ENCODE measurements around the gene SMIM13. TPM values are rescaled to one million over a fixed set of nuclear protein-coding genes. Genes with fewer than 3 reads are reported as not detected.

Gene SMIM13
- polyA plus RNA-seq, 1 donor from 2014 or later = 1.9 TPM

GRCh38 chr6:11146117-11146826 is 52.6 kb downstream of the SMIM13 start:
- peaks cover 1% of the 10 kb centered on the region for H3K36me3 Mint-ChIP-seq
- H3K4me3 Mint-ChIP-seq = no peak overlapping the region
- peaks cover 0 to 2% (median 0%) of the 10 kb centered on the region in 3 donors for H3K9me3 Mint-ChIP-seq
- H3K4me1 Mint-ChIP-seq = peaks cover 0 to 2% (median 0%) of the 10 kb centered on the region in 3 donors
- H3K27ac Mint-ChIP-seq = no peak overlapping the region
- H3K27me3 Mint-ChIP-seq = no peaks in the 10 kb centered on the region

- H3K27ac Mint-ChIP-seq = peak overlapping the region in 1 of 3 donors; percentile 69
- H3K36me3 Mint-ChIP-seq = no peaks in the 10 kb centered on the region
- H3K9me3 Mint-ChIP-seq = peaks cover 0 to 2% (median 0%) of the 10 kb centered on the region in 3 donors
- H3K4me1 Mint-ChIP-seq = peaks cover 0 to 9% (median 2%) of the 10 kb centered on the region in 3 donors
- H3K27me3 Mint-ChIP-seq = no peaks in the 10 kb centered on the region
- H3K4me3 Mint-ChIP-seq = no peak overlapping the region
These were observed 55.9 kb downstream of the SMIM13 start for GRCh38 chr6:11149551-11149950.

- Mint-ChIP-seq H3K9me3 (peaks cover 0 to 4% (median 0%) of the 10 kb centered on the region in 3 donors), H3K27me3 (no peaks in the 10 kb centered on the region), H3K4me3 (no peak overlapping the region), H3K4me1 (peaks cover 0 to 9% (median 2%) of the 10 kb centered on the region in 3 donors), H3K27ac (no peak overlapping the region), H3K36me3 (peaks cover 2% of the 10 kb centered on the region)
These were observed 57.9 kb downstream of the SMIM13 start for GRCh38 chr6:11151488-11151887.

DNA sequence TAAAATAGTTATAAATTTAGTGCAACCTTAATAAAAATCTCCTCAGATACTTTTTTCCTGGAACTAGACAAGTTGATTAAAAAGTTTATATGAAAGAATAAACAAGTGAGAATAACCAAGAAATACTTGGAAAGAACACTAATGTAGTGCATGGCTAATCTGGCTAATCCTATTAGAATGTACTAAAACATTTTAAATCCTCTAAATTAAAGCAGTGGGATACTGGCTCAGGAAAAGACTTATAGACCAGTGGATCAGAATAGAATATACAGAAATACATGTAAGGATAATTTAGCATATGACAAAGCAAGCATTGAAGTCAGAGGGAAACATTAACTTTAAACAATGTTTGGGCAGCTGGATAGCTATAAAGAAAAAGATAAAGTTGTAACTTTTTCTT is 58.9 kb downstream of the SMIM13 start:
- Mint-ChIP-seq H3K4me3 (no peak overlapping the region), H3K27me3 (no peaks in the 10 kb centered on the region), H3K27ac (no peak overlapping the region), H3K9me3 (peaks cover 0 to 4% (median 0%) of the 10 kb centered on the region in 3 donors), H3K36me3 (peaks cover 4% of the 10 kb centered on the region), H3K4me1 (peaks cover 0 to 9% (median 2%) of the 10 kb centered on the region in 3 donors)

GRCh38 chr6:11153447-11153846 is 59.8 kb downstream of the SMIM13 start:
- Mint-ChIP-seq H3K4me1 (peaks cover 0 to 9% (median 2%) of the 10 kb centered on the region in 3 donors), H3K27ac (no peak overlapping the region), H3K9me3 (peaks cover 0 to 4% (median 0%) of the 10 kb centered on the region in 3 donors), H3K36me3 (peaks cover 4% of the 10 kb centered on the region), H3K4me3 (peak overlapping the region; percentile 76 to 90 (median 82)), H3K27me3 (no peaks in the 10 kb centered on the region)

DNA sequence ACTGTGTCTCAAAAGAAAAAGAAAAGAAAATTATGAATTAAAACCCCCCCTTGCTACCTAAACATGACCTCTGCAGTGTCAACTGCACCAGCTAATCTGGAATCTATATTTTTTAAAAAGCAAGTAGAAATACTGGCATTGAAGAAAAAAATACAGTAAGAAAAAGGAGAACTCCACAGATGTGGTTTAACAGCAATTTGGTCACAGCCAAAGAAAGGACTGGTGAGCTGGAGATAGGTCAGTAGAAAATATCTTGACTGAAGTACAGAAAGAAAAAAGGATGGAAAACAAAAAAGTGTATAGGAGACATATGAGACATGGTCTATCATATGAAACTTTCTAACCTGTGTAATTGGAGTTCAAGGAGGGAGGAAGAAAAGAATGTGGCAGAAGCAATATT is 62.0 kb downstream of the SMIM13 start:
- H3K9me3 Mint-ChIP-seq = peaks cover 0 to 2% (median 0%) of the 10 kb centered on the region in 3 donors
- no peaks in the 10 kb centered on the region for H3K27me3 Mint-ChIP-seq
- H3K36me3 Mint-ChIP-seq = peaks cover 4% of the 10 kb centered on the region
- peaks cover 0 to 9% (median 0%) of the 10 kb centered on the region in 3 donors for H3K4me1 Mint-ChIP-seq
- peak overlapping the region in 1 of 4 donors; percentile 1 for H3K4me3 Mint-ChIP-seq
- H3K27ac Mint-ChIP-seq = no peak overlapping the region

- Mint-ChIP-seq H3K27me3 (no peaks in the 10 kb centered on the region), H3K4me3 (no peak overlapping the region)
These were observed 66.6 kb downstream of the SMIM13 start for GRCh38 chr6:11160199-11160598.

DNA sequence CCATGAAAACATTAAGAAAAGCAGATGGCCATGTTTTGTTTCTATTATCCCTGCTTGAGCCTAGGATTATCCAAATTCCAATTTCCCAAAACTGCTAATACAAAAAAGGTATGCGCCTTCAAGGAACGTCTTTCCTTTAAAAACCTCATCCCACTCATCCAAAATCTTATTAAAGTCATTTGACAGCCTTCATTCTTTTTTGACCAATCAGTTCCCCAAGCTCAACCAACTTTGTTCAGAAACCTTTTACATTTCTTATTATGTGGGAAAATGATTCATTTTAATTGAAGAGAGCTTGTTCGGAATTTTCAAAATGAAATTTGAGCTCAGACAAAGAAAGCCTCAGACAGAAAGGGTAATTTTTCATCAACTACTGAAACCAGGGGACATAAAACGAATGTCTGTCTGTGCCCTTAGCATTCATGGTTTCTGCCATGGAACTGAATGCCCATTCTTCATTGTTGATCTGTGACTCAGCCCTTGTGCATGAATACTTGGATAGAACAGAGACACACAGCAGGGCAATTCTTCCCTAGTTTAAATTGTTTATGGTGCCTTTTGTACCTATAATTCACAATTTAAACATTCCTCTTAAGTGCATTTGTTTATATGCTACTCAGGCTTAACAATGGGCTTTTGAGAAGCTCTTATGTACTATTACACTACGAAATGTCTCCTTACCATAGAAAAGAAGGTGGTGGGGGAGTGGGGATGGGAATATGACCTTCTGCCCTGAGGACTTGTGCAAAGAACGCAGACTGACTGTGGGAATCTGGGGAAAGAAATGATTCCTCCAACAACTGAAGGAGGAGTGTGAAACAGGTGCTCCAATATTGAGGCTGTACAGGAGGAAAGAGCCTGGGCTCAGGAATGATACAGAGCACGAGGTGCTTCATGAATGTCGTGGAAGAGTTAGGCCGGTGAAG is 67.7 kb downstream of the SMIM13 start:
- Mint-ChIP-seq H3K4me1 (no peaks in the 10 kb centered on the region), H3K4me3 (no peak overlapping the region), H3K36me3 (peaks cover 2% of the 10 kb centered on the region), H3K9me3 (no peaks in the 10 kb centered on the region), H3K27me3 (no peaks in the 10 kb centered on the region), H3K27ac (no peak overlapping the region)

More at GRCh38 chr6:11160199-11160598, 66.6 kb downstream of the SMIM13 start:
- H3K36me3 Mint-ChIP-seq = peaks cover 2% of the 10 kb centered on the region
- H3K9me3 Mint-ChIP-seq = no peaks in the 10 kb centered on the region
- H3K27ac Mint-ChIP-seq = no peak overlapping the region
- no peaks in the 10 kb centered on the region for H3K4me1 Mint-ChIP-seq

DNA sequence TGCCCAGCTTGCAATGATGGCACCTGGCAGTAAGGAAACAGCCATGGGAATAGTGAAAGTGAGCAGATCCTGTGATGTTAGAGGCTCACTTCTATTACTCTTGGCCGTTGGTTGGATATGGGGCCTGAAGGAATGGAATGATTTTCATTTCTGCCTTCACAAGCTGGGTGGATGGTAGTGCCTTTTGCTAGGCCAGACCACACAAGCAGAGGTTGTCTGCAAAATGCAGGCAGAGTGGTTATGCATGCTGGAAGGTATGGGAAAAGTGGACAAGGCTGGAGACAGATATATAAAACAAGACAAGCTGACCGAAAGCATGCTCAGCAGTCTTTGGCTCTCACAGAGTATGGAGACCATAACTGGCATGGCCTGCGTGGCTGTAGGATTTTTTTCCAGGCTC is 68.6 kb downstream of the SMIM13 start:
- Mint-ChIP-seq H3K27ac (no peak overlapping the region), H3K4me1 (no peaks in the 10 kb centered on the region), H3K9me3 (no peaks in the 10 kb centered on the region), H3K27me3 (no peaks in the 10 kb centered on the region), H3K36me3 (no peaks in the 10 kb centered on the region), H3K4me3 (no peak overlapping the region)

DNA sequence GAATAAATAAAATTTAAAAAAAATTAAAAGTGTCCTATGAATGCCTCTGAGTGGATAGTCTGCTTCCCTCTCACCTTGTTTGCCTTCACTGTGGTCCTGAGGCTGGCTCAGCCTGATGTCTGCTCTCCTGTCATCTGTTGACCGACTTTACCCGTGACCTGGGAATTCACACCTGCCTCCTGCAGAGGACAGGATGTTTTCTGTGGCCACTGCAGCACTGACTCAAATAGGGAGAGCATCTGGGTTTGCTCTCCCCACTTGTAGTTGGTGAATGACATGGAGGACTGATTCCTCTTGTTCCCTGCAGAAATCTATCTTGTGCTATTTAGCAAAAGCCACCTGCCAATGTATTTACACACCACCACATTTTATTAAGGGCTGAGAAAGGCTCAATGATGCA is 70.3 kb downstream of the SMIM13 start:
- H3K4me1 Mint-ChIP-seq = no peaks in the 10 kb centered on the region
- no peaks in the 10 kb centered on the region for H3K36me3 Mint-ChIP-seq
- H3K27me3 Mint-ChIP-seq = no peaks in the 10 kb centered on the region
- no peak overlapping the region for H3K27ac Mint-ChIP-seq
- H3K9me3 Mint-ChIP-seq = no peaks in the 10 kb centered on the region
- no peak overlapping the region for H3K4me3 Mint-ChIP-seq

DNA sequence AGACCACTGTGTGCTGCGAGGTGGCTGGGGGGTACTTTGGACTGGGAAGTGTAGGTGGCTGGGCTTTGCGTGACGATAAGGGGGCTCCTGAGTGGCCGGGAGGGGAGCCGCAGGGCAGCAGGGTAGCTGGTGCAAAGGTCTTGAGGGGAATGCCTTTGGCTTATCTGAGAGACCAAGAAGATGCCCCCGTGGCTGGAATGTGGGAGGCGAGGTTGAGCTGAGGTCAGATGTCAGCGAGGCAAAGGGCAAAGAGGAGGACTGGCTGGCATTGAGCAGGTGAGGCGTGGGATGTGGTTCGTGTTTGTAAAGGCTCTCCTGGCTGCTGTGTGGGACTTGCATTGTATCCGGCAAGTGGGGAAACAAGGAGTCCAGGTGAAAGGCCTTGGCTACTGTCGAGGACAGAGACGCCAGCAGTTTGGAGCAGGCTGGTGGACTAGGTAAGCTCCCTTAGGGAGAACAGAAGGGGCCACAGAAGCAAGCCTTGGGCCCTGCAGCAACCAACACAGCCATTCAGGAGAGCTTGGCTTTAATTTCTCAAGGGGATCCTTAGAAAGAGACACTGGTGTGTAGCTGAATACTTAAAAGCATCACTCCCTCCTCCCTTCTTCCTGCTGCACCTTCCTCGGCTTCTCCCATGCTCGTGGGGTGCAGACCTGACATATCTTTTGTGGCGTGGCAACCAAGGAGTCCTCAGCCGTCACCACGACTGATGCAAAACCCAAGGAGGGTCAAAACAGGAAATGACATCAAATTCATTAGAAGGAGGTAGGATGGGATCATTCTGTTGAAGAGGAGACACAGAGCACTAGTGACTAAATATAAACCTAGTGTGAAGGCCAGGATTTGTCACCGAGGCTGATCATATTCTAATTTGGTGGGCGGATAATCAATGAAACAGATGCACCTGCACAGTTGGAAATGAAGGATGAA is 71.3 kb downstream of the SMIM13 start:
- no peak overlapping the region for H3K27ac Mint-ChIP-seq
- H3K36me3 Mint-ChIP-seq = no peaks in the 10 kb centered on the region
- H3K9me3 Mint-ChIP-seq = no peaks in the 10 kb centered on the region
- H3K4me1 Mint-ChIP-seq = no peaks in the 10 kb centered on the region
- H3K27me3 Mint-ChIP-seq = no peaks in the 10 kb centered on the region
- no peak overlapping the region for H3K4me3 Mint-ChIP-seq

- no peaks in the 10 kb centered on the region for H3K27me3 Mint-ChIP-seq
- H3K9me3 Mint-ChIP-seq = no peaks in the 10 kb centered on the region
- no peaks in the 10 kb centered on the region for H3K36me3 Mint-ChIP-seq
- H3K4me1 Mint-ChIP-seq = no peaks in the 10 kb centered on the region
- H3K4me3 Mint-ChIP-seq = no peak overlapping the region
- H3K27ac Mint-ChIP-seq = no peak overlapping the region
These were observed 73.3 kb downstream of the SMIM13 start for GRCh38 chr6:11166948-11167347.

- no peaks in the 10 kb centered on the region for H3K36me3 Mint-ChIP-seq
- H3K9me3 Mint-ChIP-seq = no peaks in the 10 kb centered on the region
- no peak overlapping the region for H3K4me3 Mint-ChIP-seq
- H3K27me3 Mint-ChIP-seq = no peaks in the 10 kb centered on the region
- no peak overlapping the region for H3K27ac Mint-ChIP-seq
- H3K4me1 Mint-ChIP-seq = peaks cover 5 to 6% (median 6%) of the 10 kb centered on the region in 3 donors
These were observed 74.5 kb downstream of the SMIM13 start for GRCh38 chr6:11168091-11168635.

GRCh38 chr6:11171952-11172351 is 78.3 kb downstream of the SMIM13 start:
- H3K36me3 Mint-ChIP-seq = no peaks in the 10 kb centered on the region
- H3K4me1 Mint-ChIP-seq = peaks cover 5 to 8% (median 6%) of the 10 kb centered on the region in 3 donors
- H3K27me3 Mint-ChIP-seq = no peaks in the 10 kb centered on the region
- H3K27ac Mint-ChIP-seq = no peak overlapping the region
- no peak overlapping the region for H3K4me3 Mint-ChIP-seq
- no peaks in the 10 kb centered on the region for H3K9me3 Mint-ChIP-seq

All from IgD-negative memory B cell (primary cell).